GM10266 (cell line): ENCODE data around the gene MAGI1.

ENCODE experiments used
- DNase-seq: peaks from one replicate; pipeline ENCODE4 v3.0.0; 2012; ENCODE audit errors: extremely low spot score
- TF ChIP-seq, protein P1 (sequence below): IDR thresholded peaks from 2 replicates; pipeline ENCODE4 v1.5.1; 2012; ENCODE audit warnings: mild to moderate bottlenecking, low read depth; ENCODE audit not compliant: control insufficient read depth, insufficient read depth; ENCODE audit errors: missing control alignments

Gene MAGI1

DNA sequence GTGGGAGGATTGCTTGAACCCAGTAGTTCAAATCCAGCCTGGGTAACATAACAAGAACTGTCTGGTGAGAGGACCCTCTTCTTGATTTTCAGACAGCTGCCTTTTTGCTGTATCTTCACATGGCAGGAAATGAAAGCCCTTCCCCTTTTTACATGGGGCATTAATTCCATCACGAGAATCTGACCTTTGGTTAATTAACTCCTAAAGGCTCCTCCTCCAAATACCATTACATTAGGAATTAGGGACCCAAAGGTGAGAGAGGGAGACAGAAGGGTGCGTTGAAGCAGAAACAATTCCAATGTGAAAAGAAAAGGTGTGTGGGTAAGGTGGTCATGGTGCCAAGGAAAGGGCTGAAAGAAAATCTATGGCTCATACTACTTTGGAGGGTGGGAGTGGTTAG is 536.2 kb downstream of the MAGI1 start:
- TF ChIP-seq, protein P1, sequence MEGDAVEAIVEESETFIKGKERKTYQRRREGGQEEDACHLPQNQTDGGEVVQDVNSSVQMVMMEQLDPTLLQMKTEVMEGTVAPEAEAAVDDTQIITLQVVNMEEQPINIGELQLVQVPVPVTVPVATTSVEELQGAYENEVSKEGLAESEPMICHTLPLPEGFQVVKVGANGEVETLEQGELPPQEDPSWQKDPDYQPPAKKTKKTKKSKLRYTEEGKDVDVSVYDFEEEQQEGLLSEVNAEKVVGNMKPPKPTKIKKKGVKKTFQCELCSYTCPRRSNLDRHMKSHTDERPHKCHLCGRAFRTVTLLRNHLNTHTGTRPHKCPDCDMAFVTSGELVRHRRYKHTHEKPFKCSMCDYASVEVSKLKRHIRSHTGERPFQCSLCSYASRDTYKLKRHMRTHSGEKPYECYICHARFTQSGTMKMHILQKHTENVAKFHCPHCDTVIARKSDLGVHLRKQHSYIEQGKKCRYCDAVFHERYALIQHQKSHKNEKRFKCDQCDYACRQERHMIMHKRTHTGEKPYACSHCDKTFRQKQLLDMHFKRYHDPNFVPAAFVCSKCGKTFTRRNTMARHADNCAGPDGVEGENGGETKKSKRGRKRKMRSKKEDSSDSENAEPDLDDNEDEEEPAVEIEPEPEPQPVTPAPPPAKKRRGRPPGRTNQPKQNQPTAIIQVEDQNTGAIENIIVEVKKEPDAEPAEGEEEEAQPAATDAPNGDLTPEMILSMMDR: no peak
- no peak for DNase-seq

- no peak for DNase-seq
- TF ChIP-seq, protein P1: no peak
Measured at GRCh38 chr3:65500398-65501306, 538.1 kb downstream of the MAGI1 start.

DNA sequence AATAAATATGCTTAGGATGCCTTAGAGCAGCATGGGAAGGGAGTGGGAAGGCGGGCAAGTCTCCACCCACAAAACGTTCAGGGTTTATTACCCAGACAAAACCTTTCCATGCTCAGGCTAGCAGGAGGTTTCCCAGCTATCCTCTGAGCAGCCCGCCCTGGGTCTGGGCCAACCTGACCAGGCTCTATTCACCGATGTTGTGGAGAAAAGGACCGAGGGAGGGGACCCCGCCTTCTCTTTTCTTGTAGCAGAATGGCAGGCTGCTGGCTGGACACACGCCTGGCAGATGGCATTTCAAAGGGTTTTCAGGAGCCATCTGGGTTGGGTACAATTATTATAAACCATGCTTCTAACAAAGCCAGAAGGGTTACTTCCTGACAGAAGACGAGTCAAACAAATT is 540.9 kb downstream of the MAGI1 start:
- DNase-seq: no peak
- TF ChIP-seq, protein P1: no peak

- TF ChIP-seq, protein P1: no peak
- DNase-seq: no peak
Measured at GRCh38 chr3:65497236-65497635, 541.5 kb downstream of the MAGI1 start.

GRCh38 chr3:65493938-65494337 is 544.8 kb downstream of the MAGI1 start:
- no peak for DNase-seq
- TF ChIP-seq, protein P1: no peak

GRCh38 chr3:65493371-65493882 is 545.3 kb downstream of the MAGI1 start:
- DNase-seq: no peak
- TF ChIP-seq, protein P1: no peak

DNA sequence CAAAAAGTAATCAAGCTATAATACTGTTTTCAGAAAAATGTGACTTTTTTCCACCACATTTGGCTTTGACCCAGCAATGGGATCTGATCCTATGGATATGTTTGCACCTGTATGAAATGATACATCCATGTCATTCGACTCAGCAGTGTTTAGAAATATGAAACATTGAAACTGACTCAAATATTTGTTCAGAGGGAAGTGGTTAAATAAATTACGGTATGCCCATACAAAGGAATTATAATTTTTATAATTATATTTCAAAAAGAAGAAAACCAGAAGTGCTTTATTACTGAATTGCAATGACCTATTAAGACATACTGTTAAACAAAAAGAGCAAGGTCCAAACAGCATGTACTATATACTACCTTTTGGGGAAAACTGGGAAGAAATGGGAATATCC is 546.5 kb downstream of the MAGI1 start:
- TF ChIP-seq, protein P1: no peak
- DNase-seq: no peak
